Liver (tissue), 3 donors: ENCODE results near the gene CCNC.

Source experiments
- ATF3 ChIP-seq: IDR thresholded peaks from 2 replicates; pipeline ENCODE4 v1.6.1; 2016; ENCODE audit warnings: antibody characterized with exemption
- CTCF ChIP-seq: fragments of 150-350 bp; IDR thresholded peaks from 2 replicates; pipeline ENCODE4 v1.5.1; 2017; ENCODE audit warnings: improper control_type of control experiment, low read depth, low read length; ENCODE audit not compliant: missing input control
- GABPA ChIP-seq, 2 donors: IDR thresholded peaks in 1 of 2; conservative IDR thresholded peaks in 1 of 2; 2 replicates each; pipeline ENCODE4 v1.6.1; 2016; ENCODE audit warnings: antibody characterized with exemption in 2 of 2, mild to moderate bottlenecking in 1 of 2, moderate library complexity in 1 of 2
- JUND ChIP-seq, 2 donors: IDR thresholded peaks; 2 replicates each; pipeline ENCODE4 v1.6.1; 2016; ENCODE audit warnings: antibody characterized with exemption in 2 of 2
- RAD21 ChIP-seq, 2 donors: IDR thresholded peaks; 2 replicates each; pipeline ENCODE4 v1.6.1; 2016; ENCODE audit warnings: antibody characterized with exemption in 2 of 2, mild to moderate bottlenecking in 2 of 2
- RXRA ChIP-seq, 2 donors: IDR thresholded peaks; 2 replicates each; pipeline ENCODE4 v1.6.1; 2017 to 2018; ENCODE audit warnings: antibody characterized with exemption in 2 of 2, mild to moderate bottlenecking in 1 of 2
- SP1 ChIP-seq: IDR thresholded peaks from 2 replicates; pipeline ENCODE4 v1.6.1; 2018; ENCODE audit warnings: antibody characterized with exemption, mild to moderate bottlenecking
- TAF1 ChIP-seq: conservative IDR thresholded peaks from 2 replicates; pipeline ENCODE4 v1.6.1; 2016; ENCODE audit warnings: antibody characterized with exemption, mild to moderate bottlenecking
- TF ChIP-seq, protein P1 (sequence below): IDR thresholded peaks from 2 replicates; pipeline ENCODE4 v1.6.1; 2016; ENCODE audit warnings: antibody characterized with exemption, mild to moderate bottlenecking
- TF ChIP-seq, protein P2 (sequence below): IDR thresholded peaks from 2 replicates; pipeline ENCODE4 v1.6.1; 2016; ENCODE audit warnings: antibody characterized with exemption
- donor health status: healthy.
- donor health status: healthy.

DNA sequence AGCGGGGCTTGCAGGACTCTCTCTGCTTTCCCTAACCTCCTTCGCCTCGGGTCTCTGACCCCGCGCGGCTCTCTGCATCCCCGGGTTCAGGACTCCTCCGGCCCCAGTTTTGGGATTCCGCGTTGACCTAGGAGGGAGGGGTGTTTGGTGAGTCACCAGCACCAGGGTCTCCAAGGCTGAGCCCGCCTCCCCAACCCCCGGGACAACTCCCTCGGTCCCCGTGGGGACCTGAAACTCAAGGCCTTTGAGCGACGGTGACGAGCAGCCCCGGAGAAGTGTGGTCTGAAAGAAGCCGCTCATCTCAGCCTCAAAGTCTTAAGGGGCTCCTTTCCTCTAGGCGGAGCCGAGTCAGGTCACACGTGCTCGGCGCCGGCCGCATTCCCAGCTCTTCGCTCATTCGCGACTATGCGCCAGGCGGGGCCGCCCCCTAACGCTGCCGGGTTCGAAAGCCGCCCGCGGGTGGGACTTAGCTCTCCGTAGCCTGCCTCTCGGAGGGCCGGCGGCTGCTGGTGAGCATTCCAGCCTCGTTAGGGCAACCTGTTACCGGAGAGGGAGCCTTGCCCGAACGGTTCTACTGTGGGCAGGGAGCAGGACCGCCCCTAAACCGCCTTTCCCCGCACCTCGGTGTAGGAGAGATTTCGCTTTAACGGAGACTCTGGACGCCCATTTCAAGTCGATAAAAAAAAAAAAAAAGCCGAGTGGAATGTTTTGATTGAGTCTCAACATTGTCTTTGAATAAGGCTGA, 35.1 kb upstream of the CCNC start:
- TF ChIP-seq CTCF, result no peak
- TF ChIP-seq, protein P1, sequence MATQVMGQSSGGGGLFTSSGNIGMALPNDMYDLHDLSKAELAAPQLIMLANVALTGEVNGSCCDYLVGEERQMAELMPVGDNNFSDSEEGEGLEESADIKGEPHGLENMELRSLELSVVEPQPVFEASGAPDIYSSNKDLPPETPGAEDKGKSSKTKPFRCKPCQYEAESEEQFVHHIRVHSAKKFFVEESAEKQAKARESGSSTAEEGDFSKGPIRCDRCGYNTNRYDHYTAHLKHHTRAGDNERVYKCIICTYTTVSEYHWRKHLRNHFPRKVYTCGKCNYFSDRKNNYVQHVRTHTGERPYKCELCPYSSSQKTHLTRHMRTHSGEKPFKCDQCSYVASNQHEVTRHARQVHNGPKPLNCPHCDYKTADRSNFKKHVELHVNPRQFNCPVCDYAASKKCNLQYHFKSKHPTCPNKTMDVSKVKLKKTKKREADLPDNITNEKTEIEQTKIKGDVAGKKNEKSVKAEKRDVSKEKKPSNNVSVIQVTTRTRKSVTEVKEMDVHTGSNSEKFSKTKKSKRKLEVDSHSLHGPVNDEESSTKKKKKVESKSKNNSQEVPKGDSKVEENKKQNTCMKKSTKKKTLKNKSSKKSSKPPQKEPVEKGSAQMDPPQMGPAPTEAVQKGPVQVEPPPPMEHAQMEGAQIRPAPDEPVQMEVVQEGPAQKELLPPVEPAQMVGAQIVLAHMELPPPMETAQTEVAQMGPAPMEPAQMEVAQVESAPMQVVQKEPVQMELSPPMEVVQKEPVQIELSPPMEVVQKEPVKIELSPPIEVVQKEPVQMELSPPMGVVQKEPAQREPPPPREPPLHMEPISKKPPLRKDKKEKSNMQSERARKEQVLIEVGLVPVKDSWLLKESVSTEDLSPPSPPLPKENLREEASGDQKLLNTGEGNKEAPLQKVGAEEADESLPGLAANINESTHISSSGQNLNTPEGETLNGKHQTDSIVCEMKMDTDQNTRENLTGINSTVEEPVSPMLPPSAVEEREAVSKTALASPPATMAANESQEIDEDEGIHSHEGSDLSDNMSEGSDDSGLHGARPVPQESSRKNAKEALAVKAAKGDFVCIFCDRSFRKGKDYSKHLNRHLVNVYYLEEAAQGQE, result no peak
- no peak for TF ChIP-seq SP1
- no peak for TF ChIP-seq ATF3
- no peak for TF ChIP-seq GABPA (IDR thresholded peaks at IDR 0.05 in 1 of 2, conservative IDR thresholded peaks at IDR 0.05 in 1 of 2)
- no peak for TF ChIP-seq TAF1
- no peak for TF ChIP-seq RAD21 (IDR thresholded peaks at IDR 0.05)
- TF ChIP-seq RXRA (IDR thresholded peaks at IDR 0.05), result no peak
- TF ChIP-seq, protein P2, sequence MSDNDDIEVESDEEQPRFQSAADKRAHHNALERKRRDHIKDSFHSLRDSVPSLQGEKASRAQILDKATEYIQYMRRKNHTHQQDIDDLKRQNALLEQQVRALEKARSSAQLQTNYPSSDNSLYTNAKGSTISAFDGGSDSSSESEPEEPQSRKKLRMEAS, result no peak
- no peak for TF ChIP-seq JUND (IDR thresholded peaks at IDR 0.05)
